Calu3 (cell line): Measurements from ENCODE around the gene FAM193B. TPM values are rescaled to one million over a fixed set of nuclear protein-coding genes. Genes with fewer than 3 reads are reported as not detected.

Experiments used
- BruUV-seq: library from RNA; stranded (reverse); fragments of 400-500 nt; replicated peaks from 2 replicates; lab custom pipeline; 2021; lab: Mats Ljungman, UMichigan
- CTCF ChIA-PET: fragments of 300-600 bp; sonication (Branson Sonifier 250); formaldehyde crosslinking; loops from one replicate; lab custom pipeline; 2022; ENCODE audit warnings: antibody characterized with exemption; lab: Charles Lee
- DNase-seq: peaks from one replicate; pipeline ENCODE4 v3.0.0; 2022
- H3K27ac Mint-ChIP-seq: one replicate; pipeline ENCODE4 v1.8.0; 2022; ENCODE audit warnings: mixed read lengths; ENCODE audit not compliant: unreplicated experiment
- H3K27me3 Mint-ChIP-seq: one replicate; pipeline ENCODE4 v1.8.0; 2022; ENCODE audit warnings: mixed read lengths; ENCODE audit not compliant: unreplicated experiment
- H3K36me3 Mint-ChIP-seq: one replicate; pipeline ENCODE4 v1.8.0; 2022; ENCODE audit warnings: mild to moderate bottlenecking, moderate library complexity, mixed read lengths; ENCODE audit not compliant: insufficient read depth, unreplicated experiment
- H3K4me1 Mint-ChIP-seq: one replicate; pipeline ENCODE4 v1.8.0; 2022; ENCODE audit warnings: mild to moderate bottlenecking, low read depth, mixed read lengths; ENCODE audit not compliant: unreplicated experiment
- H3K4me3 Mint-ChIP-seq: one replicate; pipeline ENCODE4 v1.8.0; 2022; ENCODE audit warnings: mild to moderate bottlenecking, low read depth, moderate library complexity, mixed read lengths; ENCODE audit not compliant: unreplicated experiment
- H3K9me3 Mint-ChIP-seq: one replicate; pipeline ENCODE4 v1.8.0; 2022; ENCODE audit warnings: low read depth, mixed read lengths; ENCODE audit not compliant: unreplicated experiment
- intact Hi-C: fragments of 100-400 bp; cut with micrococcal nuclease; formaldehyde crosslinking; loops from one replicate; pipeline ENCODE4 v1.10.0; 2022; ENCODE audit not compliant: unreplicated experiment
- total RNA-seq: library from RNA; stranded (reverse); gene quantifications from 2 replicates; pipeline ENCODE4 v1.2.3, GENCODE V29; 2022
- TF ChIP-seq, protein P1 (sequence below): fragments of 200-600 bp; IDR thresholded peaks from one replicate; pipeline ENCODE4 v1.8.0; 2022; ENCODE audit warnings: antibody characterized with exemption; ENCODE audit not compliant: unreplicated experiment

The FAM193B gene
- total RNA-seq, 1 experiment from 2014 or later: 97.0 TPM

DNA sequence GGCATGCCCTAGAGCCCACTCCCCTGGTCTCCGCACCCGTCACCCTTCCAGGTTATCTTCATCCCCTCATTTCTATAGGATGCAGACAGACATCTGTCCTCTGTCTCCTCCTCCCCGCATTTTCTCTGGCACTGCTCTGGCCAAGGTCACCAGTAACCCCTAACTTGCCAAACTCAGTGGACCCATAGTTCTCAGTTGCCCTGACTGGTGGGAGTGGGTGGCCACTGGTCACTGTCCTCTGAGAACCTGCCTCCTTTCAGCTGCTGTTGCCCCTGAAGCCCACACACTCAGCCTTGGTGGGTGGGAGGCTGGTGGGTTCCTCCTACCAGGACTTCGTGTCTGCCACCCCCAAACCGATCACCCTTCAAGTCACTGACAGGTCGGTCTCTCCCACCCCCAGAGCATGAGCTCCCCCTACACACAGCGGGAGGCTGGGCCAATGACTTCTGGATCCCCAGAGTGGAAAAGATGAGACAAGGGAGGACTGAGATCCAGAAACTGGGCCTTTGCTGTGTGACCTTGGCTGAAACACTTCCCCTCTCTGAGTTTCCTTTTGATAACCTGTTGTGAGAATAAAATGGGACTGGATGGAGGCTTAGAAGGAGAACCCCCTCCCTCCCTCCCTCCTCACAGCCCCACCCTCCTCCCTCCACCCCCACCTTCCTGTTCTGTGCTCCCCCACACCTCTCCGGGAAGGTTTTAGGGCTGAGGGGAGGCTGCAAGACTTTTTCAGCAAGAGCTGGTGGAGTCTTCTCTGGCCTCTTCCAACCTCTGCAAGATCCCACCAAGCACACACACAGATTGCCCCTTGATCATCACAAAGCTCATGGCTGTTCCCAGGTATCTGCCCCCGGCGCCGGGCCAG, 78.6 kb downstream of the FAM193B start:
- no peak for DNase-seq
- CTCF ChIA-PET: interaction anchor here (1.2 to 1.9 kb wide), 2 partner anchors 20 to 86 kb away, joined by 3 to 6 read pairs; no protein-coding TSS in a partner anchor
- BruUV-seq: no TSS peak
- H3K4me3 Mint-ChIP-seq: no peak overlapping the region
- peaks cover 33% of the 10 kb centered on the region for H3K4me1 Mint-ChIP-seq
- H3K9me3 Mint-ChIP-seq: no peaks in the 10 kb centered on the region
- no peaks in the 10 kb centered on the region for H3K27me3 Mint-ChIP-seq
- H3K27ac Mint-ChIP-seq: peak overlapping the region; percentile 32
- intact Hi-C loops: no loop called here
- TF ChIP-seq, protein P1, sequence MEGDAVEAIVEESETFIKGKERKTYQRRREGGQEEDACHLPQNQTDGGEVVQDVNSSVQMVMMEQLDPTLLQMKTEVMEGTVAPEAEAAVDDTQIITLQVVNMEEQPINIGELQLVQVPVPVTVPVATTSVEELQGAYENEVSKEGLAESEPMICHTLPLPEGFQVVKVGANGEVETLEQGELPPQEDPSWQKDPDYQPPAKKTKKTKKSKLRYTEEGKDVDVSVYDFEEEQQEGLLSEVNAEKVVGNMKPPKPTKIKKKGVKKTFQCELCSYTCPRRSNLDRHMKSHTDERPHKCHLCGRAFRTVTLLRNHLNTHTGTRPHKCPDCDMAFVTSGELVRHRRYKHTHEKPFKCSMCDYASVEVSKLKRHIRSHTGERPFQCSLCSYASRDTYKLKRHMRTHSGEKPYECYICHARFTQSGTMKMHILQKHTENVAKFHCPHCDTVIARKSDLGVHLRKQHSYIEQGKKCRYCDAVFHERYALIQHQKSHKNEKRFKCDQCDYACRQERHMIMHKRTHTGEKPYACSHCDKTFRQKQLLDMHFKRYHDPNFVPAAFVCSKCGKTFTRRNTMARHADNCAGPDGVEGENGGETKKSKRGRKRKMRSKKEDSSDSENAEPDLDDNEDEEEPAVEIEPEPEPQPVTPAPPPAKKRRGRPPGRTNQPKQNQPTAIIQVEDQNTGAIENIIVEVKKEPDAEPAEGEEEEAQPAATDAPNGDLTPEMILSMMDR: no peak
- H3K36me3 Mint-ChIP-seq: peaks cover 91% of the 10 kb centered on the region

DNA sequence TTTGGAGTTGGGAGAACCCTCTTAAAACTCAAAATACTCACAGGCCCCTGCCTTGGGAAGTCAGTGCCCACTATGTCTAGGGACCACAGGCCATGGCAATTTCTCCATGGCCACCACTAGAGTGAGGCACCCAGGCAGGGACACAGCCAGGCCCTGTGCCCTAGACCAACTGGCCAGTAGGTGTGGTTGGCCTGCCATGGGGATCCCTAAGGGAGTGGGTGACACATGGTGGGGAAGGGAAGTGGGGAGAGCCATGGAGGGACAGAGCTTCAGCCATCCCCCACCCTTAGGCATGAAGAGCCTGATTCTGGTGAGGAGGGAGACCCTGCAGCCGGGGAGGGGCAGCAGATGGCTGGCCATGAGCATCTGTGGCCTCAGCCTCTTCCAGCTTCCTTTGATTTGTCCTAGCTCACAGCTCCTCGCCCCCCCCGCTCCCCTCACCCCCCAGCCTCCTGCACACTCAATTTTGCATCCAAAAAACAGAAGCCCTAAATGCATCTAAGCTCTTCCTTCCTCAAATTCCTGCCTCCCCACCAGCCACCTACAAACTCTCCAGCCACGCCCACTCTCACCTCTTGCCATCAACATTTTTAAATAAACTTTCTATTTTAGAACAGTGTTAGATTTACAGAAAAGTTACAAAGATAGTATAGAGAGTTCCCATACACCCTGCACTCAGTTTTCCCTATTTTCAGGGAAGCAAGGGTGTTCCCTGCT, 79.4 kb downstream of the FAM193B start:
- CTCF ChIA-PET: interaction anchor here (0.5 to 1.2 kb wide), 3 partner anchors 13 to 85 kb away, joined by 3 to 4 read pairs (median 3); no protein-coding TSS in a partner anchor
- no TSS peak for BruUV-seq
- Mint-ChIP-seq H3K9me3 (no peaks in the 10 kb centered on the region), H3K27ac (peak overlapping the region; percentile 32), H3K4me1 (peaks cover 40% of the 10 kb centered on the region), H3K27me3 (no peaks in the 10 kb centered on the region), H3K36me3 (peaks cover 91% of the 10 kb centered on the region), H3K4me3 (peak overlapping the region; percentile 76)
- TF ChIP-seq, protein P1: no peak
- intact Hi-C loops: no loop called here
- no peak for DNase-seq

DNA sequence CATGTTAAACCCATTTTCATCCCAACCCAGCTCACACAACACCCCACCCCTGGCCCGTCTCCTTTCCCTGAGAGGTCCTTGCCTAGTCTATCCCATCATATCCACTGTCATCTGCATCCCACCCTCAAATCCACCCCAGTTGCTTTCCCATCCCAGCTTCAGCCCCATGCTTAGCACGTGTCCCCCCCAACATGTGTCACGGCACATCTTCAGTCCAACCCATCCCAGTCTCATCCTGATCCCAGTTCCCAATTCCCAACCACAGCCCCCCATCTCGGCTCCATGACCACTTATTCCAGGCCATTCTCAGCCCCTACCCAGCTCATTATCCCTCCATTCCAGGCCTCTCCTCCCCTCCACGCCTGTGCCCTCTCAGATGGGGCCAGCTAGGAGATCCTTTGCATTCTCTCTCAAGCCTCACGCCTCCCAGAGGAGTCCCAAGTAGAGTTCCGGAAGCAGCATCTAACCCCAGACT, 80.3 kb downstream of the FAM193B start:
- Mint-ChIP-seq H3K4me1 (peaks cover 40% of the 10 kb centered on the region), H3K27me3 (no peaks in the 10 kb centered on the region), H3K27ac (peak overlapping the region; percentile 25), H3K36me3 (peaks cover 85% of the 10 kb centered on the region), H3K9me3 (no peaks in the 10 kb centered on the region), H3K4me3 (peak overlapping the region; percentile 76)
- no peak for DNase-seq
- TF ChIP-seq, protein P1: no peak
- CTCF ChIA-PET: interaction anchor here (0.5 kb wide), 1 partner anchor 14 kb away, joined by 4 read pairs; no protein-coding TSS in a partner anchor
- intact Hi-C loops: no loop called here
- BruUV-seq: no TSS peak

DNA sequence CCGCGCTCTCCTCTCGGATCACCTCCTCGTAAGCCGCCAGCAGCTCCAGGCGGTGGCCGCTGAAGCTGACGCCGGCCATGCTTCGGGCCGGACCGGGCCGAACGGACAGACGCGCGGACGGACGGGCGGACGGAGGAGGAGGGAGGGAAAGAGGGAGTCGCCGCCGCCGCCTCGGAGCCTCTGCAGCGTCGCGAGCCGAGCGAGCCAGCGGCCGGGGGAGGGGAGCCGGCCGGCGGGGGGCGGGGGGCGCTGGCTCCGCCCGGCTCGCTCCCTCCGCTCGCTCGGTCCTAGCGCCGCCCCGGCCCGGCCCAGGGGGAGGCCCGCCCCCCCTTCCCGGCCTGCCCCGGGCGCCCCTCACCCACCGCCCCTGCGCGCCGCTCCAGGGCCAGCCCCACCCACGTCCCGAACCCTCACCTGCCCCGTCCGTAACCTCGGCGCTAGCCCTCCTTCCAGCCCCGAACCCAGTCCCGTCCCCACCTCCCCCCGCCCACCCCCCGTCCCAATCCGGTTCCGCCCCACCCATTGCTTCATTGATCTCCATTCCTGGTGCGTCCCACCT, 80.8 kb downstream of the FAM193B start, which contains the start of gene DBN1:
Gene DBN1, minus strand, starts transcription at position 192 of the 559 bp plus-strand sequence. Its CDS starts 113 bp downstream, at position 79.
- H3K4me3 Mint-ChIP-seq: peak within 1 kb of the TSS; percentile 76
- peaks cover 35% of the 10 kb centered on the region for H3K4me1 Mint-ChIP-seq
- H3K9me3 Mint-ChIP-seq: no peaks in the 10 kb centered on the region
- TF ChIP-seq, protein P1: no peak
- H3K27me3 Mint-ChIP-seq: no peaks in the 10 kb centered on the region
- intact Hi-C loops: no loop called here
- DNase-seq: peak; percentile 72
- peak within 1 kb of the TSS; percentile 25 for H3K27ac Mint-ChIP-seq
- CTCF ChIA-PET: interaction anchor here (1.1 to 1.8 kb wide), 2 partner anchors 16 to 18 kb away, joined by 4 to 7 read pairs; no protein-coding TSS in a partner anchor
- H3K36me3 Mint-ChIP-seq: peaks cover 85% of the 10 kb centered on the region
- BruUV-seq: no TSS peak
